Type B pancreatic cell (in vitro differentiated cells): ENCODE data around the gene KRT222. TPM values are rescaled to one million over a fixed set of nuclear protein-coding genes. Genes with fewer than 3 reads are reported as not detected.

ENCODE experiments used
- DNase-seq: peaks from one replicate; pipeline ENCODE4 v3.0.0; 2021; ENCODE audit warnings: mixed read lengths; ENCODE audit not compliant: unreplicated experiment; ENCODE audit errors: extremely low spot score
- H3K27ac Mint-ChIP-seq: 2 replicates; pipeline ENCODE4 v1.8.0; 2021; ENCODE audit warnings: mild to moderate bottlenecking, mixed read lengths
- H3K27me3 Mint-ChIP-seq: 2 replicates; pipeline ENCODE4 v1.8.0; 2021; ENCODE audit warnings: mixed read lengths
- H3K36me3 Mint-ChIP-seq: 2 replicates; pipeline ENCODE4 v1.8.0; 2021; ENCODE audit warnings: mixed read lengths
- H3K4me1 Mint-ChIP-seq: one replicate; pipeline ENCODE4 v1.8.0; 2021; ENCODE audit warnings: mixed read lengths; ENCODE audit not compliant: unreplicated experiment
- H3K4me3 Mint-ChIP-seq: 2 replicates; pipeline ENCODE4 v1.8.0; 2021; ENCODE audit warnings: mild to moderate bottlenecking, mixed read lengths
- H3K9me3 Mint-ChIP-seq: 2 replicates; pipeline ENCODE4 v1.8.0; 2021; ENCODE audit warnings: mixed read lengths
- CTCF ChIP-seq: fragments of 200-600 bp; sonication (generic); conservative IDR thresholded peaks from 2 replicates; pipeline ENCODE4 v1.5.0; 2021; ENCODE audit warnings: antibody characterized with exemption, mild to moderate bottlenecking
- total RNA-seq: library from RNA; stranded (reverse); gene quantifications from 2 replicates; pipeline ENCODE4 v1.2.1, GENCODE V29; 2021; ENCODE audit warnings: low replicate concordance

The KRT222 gene
- total RNA-seq, 1 donor from 2014 or later: 0.34 TPM

GRCh38 chr17:40611840-40612474, 53.0 kb downstream of the KRT222 start:
- Mint-ChIP-seq H3K27me3 (peaks cover 25% of the 10 kb centered on the region), H3K4me1 (peaks cover 4% of the 10 kb centered on the region), H3K36me3 (no peaks in the 10 kb centered on the region)

GRCh38 chr17:40610359-40610758, 54.6 kb downstream of the KRT222 start:
- Mint-ChIP-seq H3K27me3 (peaks cover 14% of the 10 kb centered on the region), H3K27ac (no peak overlapping the region), H3K4me1 (no peaks in the 10 kb centered on the region), H3K4me3 (no peak overlapping the region), H3K36me3 (no peaks in the 10 kb centered on the region), H3K9me3 (no peaks in the 10 kb centered on the region)
- no peak for TF ChIP-seq CTCF
- DNase-seq: no peak

More at GRCh38 chr17:40611840-40612474, 53.0 kb downstream of the KRT222 start:
- no peak for TF ChIP-seq CTCF
- Mint-ChIP-seq H3K27ac (no peak overlapping the region), H3K9me3 (no peaks in the 10 kb centered on the region), H3K4me3 (no peak overlapping the region)
- no peak for DNase-seq

DNA sequence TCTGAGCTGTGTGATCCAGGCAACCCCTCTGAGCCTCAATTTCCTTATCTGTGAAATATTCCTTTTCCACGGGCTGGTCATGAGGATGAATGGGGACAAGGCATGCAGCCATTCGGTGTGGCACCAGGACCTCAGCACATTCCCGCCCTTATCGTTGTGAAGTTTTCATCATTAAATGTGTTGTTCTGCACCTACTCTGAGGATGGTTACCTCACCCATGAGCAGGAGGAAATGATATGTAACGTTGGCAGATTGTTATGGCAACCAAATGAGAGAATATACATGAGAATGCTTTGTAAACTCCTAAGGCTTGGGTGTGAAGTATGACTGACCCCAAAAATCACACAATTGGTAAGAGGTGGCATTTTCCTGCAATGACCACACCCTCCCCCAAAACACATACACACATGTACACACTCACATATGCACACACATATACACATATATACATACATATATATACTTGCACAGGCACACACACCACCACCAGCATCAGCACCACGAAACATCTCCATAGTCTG, 56.9 kb downstream of the KRT222 start:
- no peak for TF ChIP-seq CTCF
- no peaks in the 10 kb centered on the region for H3K36me3 Mint-ChIP-seq
- H3K4me3 Mint-ChIP-seq: no peak overlapping the region
- no peaks in the 10 kb centered on the region for H3K4me1 Mint-ChIP-seq
- H3K9me3 Mint-ChIP-seq: no peaks in the 10 kb centered on the region
- peaks cover 11% of the 10 kb centered on the region for H3K27me3 Mint-ChIP-seq
- peak overlapping the region; percentile 51 for H3K27ac Mint-ChIP-seq
- no peak for DNase-seq

DNA sequence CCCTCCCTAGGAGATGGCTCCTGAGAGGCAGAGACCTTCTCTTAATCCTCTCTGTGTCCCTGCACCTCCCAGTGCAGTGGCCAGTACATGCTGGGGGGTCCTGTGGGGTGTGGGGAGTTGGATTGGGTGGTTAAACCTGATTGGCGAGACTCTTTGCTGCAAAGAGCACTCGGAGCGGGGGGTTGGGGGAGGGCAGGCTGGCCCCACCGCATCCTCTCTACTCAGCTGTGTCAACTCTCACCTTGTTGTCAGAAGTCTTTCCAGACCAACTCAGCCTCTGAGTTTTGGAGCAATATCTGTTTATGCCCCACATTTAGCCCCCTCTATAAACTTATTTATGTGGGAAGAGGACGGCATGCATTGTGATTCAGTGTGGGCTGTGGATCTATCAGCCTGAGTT, 57.3 kb downstream of the KRT222 start:
- DNase-seq: no peak
- Mint-ChIP-seq H3K27ac (peak overlapping the region; percentile 46), H3K27me3 (peaks cover 10% of the 10 kb centered on the region), H3K4me1 (no peaks in the 10 kb centered on the region), H3K36me3 (no peaks in the 10 kb centered on the region), H3K9me3 (no peaks in the 10 kb centered on the region), H3K4me3 (no peak overlapping the region)
- no peak for TF ChIP-seq CTCF

DNA sequence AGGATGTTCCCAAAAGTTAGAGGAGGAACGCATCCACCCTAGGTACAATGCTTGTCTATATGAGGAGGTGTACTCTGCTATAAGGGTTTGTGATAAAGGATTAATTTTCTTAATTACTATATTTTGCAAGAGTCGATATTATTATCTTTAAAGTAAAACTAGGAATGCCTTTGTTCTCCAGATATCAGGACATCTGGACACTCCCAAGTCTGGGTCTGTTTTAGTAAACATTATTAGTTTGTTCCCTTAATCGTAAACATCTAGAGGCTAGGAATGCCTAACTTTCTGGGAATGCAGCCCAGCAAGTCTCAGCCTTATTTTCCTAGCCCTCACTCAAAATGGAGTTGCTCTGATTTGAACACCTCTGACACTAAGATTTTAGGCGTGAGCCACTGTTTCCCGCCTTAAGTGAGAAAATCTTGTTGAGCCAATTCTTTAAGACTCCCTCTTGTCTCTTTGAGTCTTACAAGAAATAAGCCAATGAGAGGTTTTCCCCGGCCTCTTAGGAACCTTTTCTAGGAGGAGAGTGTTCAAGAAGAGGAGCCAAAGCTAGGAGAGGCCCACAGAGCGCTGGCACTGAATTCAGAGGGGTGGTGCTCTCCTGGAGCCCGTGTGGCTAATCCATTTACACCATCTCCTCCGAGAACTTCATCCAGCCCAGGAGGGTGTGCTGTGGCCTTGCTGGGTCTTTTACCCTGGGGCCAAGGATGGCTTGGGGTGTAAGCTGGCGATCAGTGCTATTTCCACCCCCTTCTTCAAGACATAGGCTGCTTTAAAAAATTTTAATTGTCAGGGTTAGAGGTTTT, 58.2 kb downstream of the KRT222 start:
- Mint-ChIP-seq H3K4me3 (no peak overlapping the region), H3K36me3 (no peaks in the 10 kb centered on the region), H3K9me3 (no peaks in the 10 kb centered on the region), H3K27ac (peak overlapping the region; percentile 46), H3K27me3 (peaks cover 5% of the 10 kb centered on the region), H3K4me1 (no peaks in the 10 kb centered on the region)
- no peak for DNase-seq
- TF ChIP-seq CTCF: no peak
